CD4-positive, alpha-beta T cell treated with Interleukin-2 at 100 ng/mL for 4 hours (primary cell): ENCODE measurements around the gene SKIDA1.

ENCODE experiments used
- DNase-seq: peaks from one replicate; pipeline ENCODE4 v3.0.0-alpha.2; 2020; ENCODE audit warnings: low spot score

SKIDA1 gene

GRCh38 chr10:21482821-21483220, 42.7 kb downstream of the SKIDA1 start:
- no peak for DNase-seq

GRCh38 chr10:21481407-21481806, 44.1 kb downstream of the SKIDA1 start:
- DNase-seq = no peak

GRCh38 chr10:21479570-21480315, 45.7 kb downstream of the SKIDA1 start:
- DNase-seq = no peak

- no peak for DNase-seq
Observed at GRCh38 chr10:21475393-21475792, 50.1 kb downstream of the SKIDA1 start.

GRCh38 chr10:21473541-21473940, 51.9 kb downstream of the SKIDA1 start:
- no peak for DNase-seq

GRCh38 chr10:21473135-21473534, 52.3 kb downstream of the SKIDA1 start:
- DNase-seq = no peak

GRCh38 chr10:21468086-21468485, 57.4 kb downstream of the SKIDA1 start:
- no peak for DNase-seq

GRCh38 chr10:21467633-21468032, 57.8 kb downstream of the SKIDA1 start:
- no peak for DNase-seq

GRCh38 chr10:21464134-21464533, 61.3 kb downstream of the SKIDA1 start:
- no peak for DNase-seq
